ENCODE measurements around the gene CHKB.

The CHKB gene

GRCh38 chr22:50530877-50531545 is 51.6 kb downstream of the CHKB start:
- peak; percentile 81 for DNase-seq (ENCODE audit: low spot score)

- DNase-seq (ENCODE audit: low spot score): no peak
These were observed 52.1 kb downstream of the CHKB start for GRCh38 chr22:50530580-50530876.

GRCh38 chr22:50529897-50530579 is 52.6 kb downstream of the CHKB start, which contains the start of gene TYMP:
Gene TYMP (minus strand): TSS chr22:50530012. CDS start chr22:50529709, 303 bp downstream.
- DNase-seq (ENCODE audit: low spot score): peak; percentile 77

- no peak for DNase-seq (ENCODE audit: low spot score)
These were observed 53.2 kb downstream of the CHKB start for GRCh38 chr22:50529416-50529896.
